H1 (cell line): ENCODE data around the gene TM4SF1. TPM values are rescaled to one million over a fixed set of nuclear protein-coding genes. Genes with fewer than 3 reads are reported as not detected.

Experiments
- CBX8 ChIP-seq: fragments of 300-800, 300-1000 bp; sonication (generic); IDR thresholded peaks from 2 replicates; pipeline ENCODE4 v1.7.1; 2016; ENCODE audit warnings: low read depth, low read length, borderline replicate concordance
- CHD7 ChIP-seq: fragments of 300-600 bp; sonication (generic); IDR thresholded peaks from 2 replicates; pipeline ENCODE4 v1.7.1; 2012; ENCODE audit warnings: low read length, moderate library complexity, mild to moderate bottlenecking, inconsistent platforms; ENCODE audit not compliant: insufficient replicate concordance
- NANOG ChIP-seq: IDR thresholded peaks from 2 replicates; pipeline ENCODE4 v1.6.1; 2011; ENCODE audit warnings: low read length, low read depth, mild to moderate bottlenecking, inconsistent platforms; ENCODE audit not compliant: insufficient read depth, poor library complexity, severe bottlenecking
- RXRA ChIP-seq: IDR thresholded peaks from 2 replicates; pipeline ENCODE4 v1.6.1; 2011; ENCODE audit warnings: low read depth, mild to moderate bottlenecking, low read length, moderate library complexity; ENCODE audit not compliant: insufficient read depth
- SP2 ChIP-seq: IDR thresholded peaks from 2 replicates; pipeline ENCODE4 v1.6.1; 2012; ENCODE audit warnings: mild to moderate bottlenecking, low read length, inconsistent platforms
- SRF ChIP-seq: IDR thresholded peaks from 2 replicates; pipeline ENCODE4 v1.6.1; 2011; ENCODE audit warnings: mild to moderate bottlenecking, low read depth, low read length, moderate library complexity
- polyA plus RNA-seq, 7 experiments: library from polyadenylated mRNA; depleted of rRNA in 3 of 7; stranded (reverse) in 5 of 7; unstranded in 2 of 7; fragments of >200 nt in 5 of 7; fragments of 200-250 nt in 2 of 7; gene quantifications; 1 replicate in 5 of 7; 2 replicates in 1 of 7; 4 replicates in 1 of 7; pipeline versions ENCODE4 v1.2.1 to v1.2.3, GENCODE V29; 2011 to 2013; ENCODE audit warnings: missing spikeins in 2 of 7, mixed read lengths in 2 of 7
- total RNA-seq: library from RNA; stranded (reverse); fragmentation: NEBNext Ultra II Directional; extraction: Animal tissue kit (Norgen Biotek cat#: 25700); gene quantifications from 2 replicates; pipeline ENCODE4 v1.2.1, GENCODE V29; 2021

Gene TM4SF1
- total and polyA plus RNA-seq, 2 of the 8 experiments (the other 6 are each of a cell fraction or from before 2014, with no cell fraction given), result 0.26 to 1.3 TPM

GRCh38 chr3:149381173-149382100 is 4.0 kb upstream of the TM4SF1 start (continued):
- no peak for TF ChIP-seq RXRA
- no peak for TF ChIP-seq NANOG
- no peak for TF ChIP-seq CBX8
- no peak for TF ChIP-seq SP2
- no peak for TF ChIP-seq SRF
- TF ChIP-seq CHD7, result no peak
